Parathyroid adenoma (tissue), 2 donors: Measurements from ENCODE around the gene RAPGEF4.
A peak's percentile ranks its signal among the peaks of the same experiment; 100 is the strongest.
"Not testable (repeated sequence)": the region's sequence is repeated elsewhere in the genome, so short reads cannot be mapped to it uniquely, and the experiment has no call there.

Source experiments
- H2AFZ ChIP-seq: fragments of 300-600 bp; sonication (generic); one replicate; pipeline ENCODE4 v1.7.0; 2017; ENCODE audit warnings: antibody characterized with exemption, mild to moderate bottlenecking
- H3K27ac ChIP-seq: fragments of 300-600 bp; sonication (generic); one replicate; pipeline ENCODE4 v1.7.0; 2017
- H3K27me3 ChIP-seq: fragments of 300-600 bp; sonication (generic); one replicate; pipeline ENCODE4 v1.7.0; 2017; ENCODE audit warnings: low read length; ENCODE audit not compliant: control insufficient read depth, insufficient read depth
- H3K36me3 ChIP-seq: fragments of 300-600 bp; sonication (generic); one replicate; pipeline ENCODE4 v1.7.0; 2017; ENCODE audit warnings: low read length; ENCODE audit not compliant: control insufficient read depth, insufficient read depth
- H3K4me1 ChIP-seq: fragments of 300-600 bp; sonication (generic); one replicate; pipeline ENCODE4 v1.7.0; 2017; ENCODE audit warnings: control low read depth
- H3K4me2 ChIP-seq: fragments of 300-600 bp; sonication (generic); one replicate; pipeline ENCODE4 v1.7.0; 2017; ENCODE audit warnings: low read length
- H3K4me3 ChIP-seq: fragments of 300-600 bp; sonication (generic); one replicate; pipeline ENCODE4 v1.7.0; 2017; ENCODE audit warnings: low read depth, low read length
- H3K79me2 ChIP-seq: fragments of 300-600 bp; sonication (generic); one replicate; pipeline ENCODE4 v1.7.0; 2017; ENCODE audit warnings: control low read depth
- H3K9ac ChIP-seq: fragments of 300-600 bp; sonication (generic); one replicate; pipeline ENCODE4 v1.7.0; 2017; ENCODE audit warnings: mild to moderate bottlenecking
- H3K9me3 ChIP-seq: fragments of 300-600 bp; sonication (generic); one replicate; pipeline ENCODE4 v1.7.0; 2017; ENCODE audit warnings: low read length; ENCODE audit not compliant: control insufficient read depth
- CTCF ChIP-seq: fragments of 300-600 bp; sonication (generic); IDR thresholded peaks from one replicate; pipeline ENCODE4 v1.7.0; 2017; ENCODE audit warnings: antibody characterized with exemption, mild to moderate bottlenecking
- donor health status: primary hyperparathyroidism.

Gene RAPGEF4

DNA sequence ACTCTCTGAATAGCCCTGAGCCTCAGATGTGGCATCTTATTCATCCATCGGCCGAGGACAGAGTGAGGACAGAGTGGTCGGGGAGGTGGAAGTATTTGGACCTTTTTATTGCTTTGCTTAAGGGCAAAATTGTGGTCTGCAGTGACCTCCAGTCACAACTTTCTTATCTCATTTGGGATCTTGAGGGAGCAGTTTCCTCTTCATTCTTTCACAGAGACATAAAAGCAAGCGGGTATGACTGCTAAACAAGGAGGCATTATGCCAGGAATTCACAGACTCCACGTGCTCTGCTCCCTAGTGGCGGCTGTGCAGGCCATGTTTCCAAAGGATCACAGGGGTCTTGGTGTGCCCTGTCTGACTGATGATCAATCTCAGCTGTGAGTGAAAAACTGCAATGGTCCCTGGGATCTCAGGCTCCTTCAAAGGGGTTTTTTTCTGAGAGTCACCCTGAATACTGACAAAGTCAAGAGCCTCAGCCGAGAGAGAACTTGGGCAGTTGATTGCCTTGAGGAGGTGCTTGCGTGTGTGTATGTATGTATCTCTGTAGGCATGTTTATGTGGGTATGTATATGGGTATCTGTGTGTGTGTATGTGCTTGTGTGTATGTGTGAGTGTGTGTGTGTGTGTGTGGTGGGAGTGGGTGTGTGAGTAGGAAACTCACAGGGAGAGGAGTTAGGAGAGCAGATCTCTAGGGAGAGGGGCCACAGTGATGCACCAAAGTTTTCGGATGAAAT is 47.7 kb downstream of the RAPGEF4 start:
- peak; percentile 18 for TF ChIP-seq CTCF

DNA sequence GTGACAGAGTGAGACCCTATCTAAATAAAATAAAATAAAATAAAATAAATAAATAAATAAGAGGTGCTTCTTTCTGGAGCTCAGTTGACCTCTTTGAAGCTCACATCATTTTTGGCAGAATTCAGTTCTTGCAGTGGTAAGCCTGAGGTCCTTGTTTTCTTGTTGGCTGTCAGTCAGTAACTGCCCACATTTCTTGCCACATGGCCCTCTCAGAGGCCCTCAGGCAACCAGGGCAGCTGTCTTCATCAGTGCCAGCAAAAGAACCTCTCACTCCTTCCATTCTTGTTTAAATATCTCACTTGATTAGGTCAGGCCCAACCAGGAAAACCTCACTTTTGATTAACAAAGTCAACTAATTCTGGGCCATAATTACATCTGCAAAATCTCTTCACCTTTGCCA is 53.2 kb downstream of the RAPGEF4 start:
- Histone ChIP-seq H3K79me2 (no peaks in the 10 kb centered on the region), H3K4me1 (no peaks in the 10 kb centered on the region), H3K4me2 (no peak overlapping the region), H3K9me3 (no peaks in the 10 kb centered on the region), H3K4me3 (no peak overlapping the region), H3K9ac (no peak overlapping the region), H2AFZ (no peak overlapping the region), H3K27me3 (no peaks in the 10 kb centered on the region), H3K27ac (no peak overlapping the region), H3K36me3 (no peaks in the 10 kb centered on the region)
- TF ChIP-seq CTCF: no peak

More for the DNA sequence above, 47.7 kb downstream of the RAPGEF4 start:
- Histone ChIP-seq H3K4me2 (no peak overlapping the region), H3K9me3 (no peaks in the 10 kb centered on the region), H3K4me3 (no peak overlapping the region), H3K9ac (no peak overlapping the region), H3K36me3 (no peaks in the 10 kb centered on the region), H3K4me1 (peaks cover 9% of the 10 kb centered on the region), H3K27ac (no peak overlapping the region), H2AFZ (peak overlapping the region; percentile 21), H3K79me2 (no peaks in the 10 kb centered on the region), H3K27me3 (no peaks in the 10 kb centered on the region)

DNA sequence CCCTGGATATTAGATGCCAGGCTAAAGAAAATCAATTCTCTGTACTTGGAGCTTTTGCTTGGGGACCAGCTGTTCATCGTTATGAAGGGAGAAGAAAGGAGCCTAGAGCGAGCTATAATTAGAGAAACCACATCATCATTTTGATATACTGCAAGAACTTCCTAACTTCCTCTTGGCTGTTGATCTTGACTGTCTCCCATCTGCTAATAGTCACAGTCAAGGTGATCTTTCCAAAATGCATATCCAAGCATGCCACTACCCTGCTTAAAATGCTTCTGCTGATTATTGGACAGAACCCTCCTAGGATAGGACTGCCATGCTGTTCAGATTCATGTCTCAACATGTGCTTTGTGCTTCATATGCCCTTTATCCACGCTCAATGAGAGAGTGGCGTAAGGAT is 54.8 kb downstream of the RAPGEF4 start:
- no peaks in the 10 kb centered on the region for H3K27me3 ChIP-seq
- no peaks in the 10 kb centered on the region for H3K9me3 ChIP-seq
- H3K4me1 ChIP-seq: no peaks in the 10 kb centered on the region
- H2AFZ ChIP-seq: no peak overlapping the region
- H3K4me2 ChIP-seq: no peak overlapping the region
- no peak overlapping the region for H3K9ac ChIP-seq
- no peaks in the 10 kb centered on the region for H3K79me2 ChIP-seq
- no peak for TF ChIP-seq CTCF
- no peak overlapping the region for H3K27ac ChIP-seq
- no peaks in the 10 kb centered on the region for H3K36me3 ChIP-seq
- no peak overlapping the region for H3K4me3 ChIP-seq

- no peaks in the 10 kb centered on the region for H3K9me3 ChIP-seq
- no peaks in the 10 kb centered on the region for H3K79me2 ChIP-seq
- no peak overlapping the region for H3K4me3 ChIP-seq
- H3K9ac ChIP-seq: no peak overlapping the region
- no peaks in the 10 kb centered on the region for H3K36me3 ChIP-seq
- no peak overlapping the region for H3K27ac ChIP-seq
- H2AFZ ChIP-seq: no peak overlapping the region
- no peak overlapping the region for H3K4me2 ChIP-seq
- no peaks in the 10 kb centered on the region for H3K27me3 ChIP-seq
- H3K4me1 ChIP-seq: no peaks in the 10 kb centered on the region
- TF ChIP-seq CTCF: no peak
Observed at GRCh38 chr2:172791953-172792352, 56.3 kb downstream of the RAPGEF4 start.

GRCh38 chr2:172792711-172793110 is 57.1 kb downstream of the RAPGEF4 start:
- no peaks in the 10 kb centered on the region for H3K9me3 ChIP-seq
- no peak overlapping the region for H3K27ac ChIP-seq
- no peak overlapping the region for H3K9ac ChIP-seq
- no peaks in the 10 kb centered on the region for H3K27me3 ChIP-seq
- no peak for TF ChIP-seq CTCF
- H3K4me1 ChIP-seq: no peaks in the 10 kb centered on the region
- no peak overlapping the region for H3K4me2 ChIP-seq
- no peaks in the 10 kb centered on the region for H3K36me3 ChIP-seq
- H3K79me2 ChIP-seq: no peaks in the 10 kb centered on the region
- H2AFZ ChIP-seq: no peak overlapping the region
- no peak overlapping the region for H3K4me3 ChIP-seq

- H3K79me2 ChIP-seq, H3K27me3 ChIP-seq, H3K9me3 ChIP-seq, H3K4me3 ChIP-seq, H3K9ac ChIP-seq, H3K4me1 ChIP-seq, H3K4me2 ChIP-seq, H3K27ac ChIP-seq, H3K36me3 ChIP-seq, H2AFZ ChIP-seq: not testable (repeated sequence)
Observed at GRCh38 chr2:172803308-172803707, 67.7 kb downstream of the RAPGEF4 start.
